GM19351 (cell line): Measurements from ENCODE around the gene MVB12B.

Experiments used
- ATAC-seq: cut with Tn5 transposase; IDR thresholded peaks from one replicate; pipeline ENCODE4 v1.9.1; 2021; ENCODE audit warnings: mild to moderate bottlenecking, moderate library complexity; ENCODE audit not compliant: unreplicated experiment

The MVB12B gene

DNA sequence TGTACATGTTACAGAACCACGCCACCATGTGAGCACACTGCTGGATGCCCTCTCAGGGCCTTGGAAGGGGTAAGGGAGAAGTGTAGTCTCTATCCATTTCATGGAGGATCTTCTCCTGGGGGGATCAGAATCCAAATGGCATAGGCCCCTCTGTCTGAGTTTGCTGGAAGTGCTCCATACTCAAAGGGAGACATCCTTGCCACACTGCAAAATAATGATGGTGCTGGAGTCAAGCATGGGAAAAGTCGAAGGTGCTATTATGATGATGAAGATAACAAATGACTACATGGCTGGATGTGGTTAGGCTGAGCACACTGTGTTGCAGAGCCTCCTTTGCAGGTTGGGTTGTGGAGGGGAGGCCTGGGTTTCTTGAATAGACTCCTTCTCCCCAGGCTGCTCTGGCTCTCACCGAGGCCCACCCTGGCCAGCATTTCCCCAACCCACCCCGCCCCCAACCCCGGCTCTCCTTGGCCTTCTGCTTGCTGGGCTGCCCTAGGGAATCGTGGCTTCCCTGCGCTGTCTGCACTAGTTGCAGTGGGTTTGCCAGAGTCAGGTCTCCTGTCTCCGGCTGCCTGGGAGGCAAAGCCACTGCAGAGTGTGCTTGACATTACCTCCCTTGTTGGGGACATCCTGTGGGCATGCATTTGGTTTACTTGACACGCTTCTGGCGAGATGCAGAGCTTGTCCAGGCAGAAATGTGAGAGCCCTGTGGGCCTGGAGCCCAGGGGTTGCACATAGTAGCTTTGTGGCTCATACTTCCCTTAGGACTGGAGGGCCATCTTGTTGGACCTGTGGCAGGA is 3.0 kb downstream of the MVB12B start:
- ATAC-seq, result no peak

- no peak for ATAC-seq
Measured at GRCh38 chr9:126330536-126330935, 3.9 kb downstream of the MVB12B start.

DNA sequence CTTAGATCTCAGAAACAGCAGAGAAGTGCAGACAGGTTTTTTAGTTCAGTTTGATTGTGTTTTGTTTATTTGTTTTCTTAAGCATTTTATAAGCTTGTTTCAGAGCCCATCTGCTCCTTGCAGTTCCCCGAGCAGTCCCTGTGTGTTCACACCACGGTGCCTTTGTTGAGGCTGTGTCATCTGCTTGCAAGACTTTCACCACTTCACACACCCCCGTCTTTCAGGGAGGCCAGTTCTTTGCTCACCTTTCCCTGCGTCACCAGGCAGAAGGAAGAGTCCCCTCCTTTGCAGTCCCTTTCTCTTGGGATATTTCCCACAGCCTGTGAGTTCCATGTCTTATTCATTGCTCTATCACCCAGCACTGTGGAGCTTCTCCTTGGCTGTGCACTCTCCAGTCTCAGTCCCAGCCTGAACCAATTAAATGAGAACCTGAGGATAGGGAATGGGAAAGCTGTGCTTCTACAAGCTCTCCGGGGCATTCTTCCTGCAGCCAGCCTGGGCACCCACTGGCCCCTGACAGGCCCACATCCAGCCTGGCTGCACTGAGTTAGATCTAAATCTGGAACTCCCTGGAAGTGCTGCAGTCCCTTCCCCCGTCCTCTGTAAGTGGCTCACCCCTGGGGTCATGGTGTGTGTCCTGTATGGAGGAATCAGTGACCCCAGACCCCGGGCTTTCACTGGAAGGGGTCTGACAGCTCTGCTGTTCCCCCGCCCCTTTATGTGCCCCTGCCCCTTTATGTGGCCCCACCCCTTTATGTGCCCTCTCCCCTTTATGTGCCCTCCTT is 5.5 kb downstream of the MVB12B start:
- ATAC-seq, result no peak

- no peak for ATAC-seq
Measured at GRCh38 chr9:126334721-126335621, 8.3 kb downstream of the MVB12B start.

DNA sequence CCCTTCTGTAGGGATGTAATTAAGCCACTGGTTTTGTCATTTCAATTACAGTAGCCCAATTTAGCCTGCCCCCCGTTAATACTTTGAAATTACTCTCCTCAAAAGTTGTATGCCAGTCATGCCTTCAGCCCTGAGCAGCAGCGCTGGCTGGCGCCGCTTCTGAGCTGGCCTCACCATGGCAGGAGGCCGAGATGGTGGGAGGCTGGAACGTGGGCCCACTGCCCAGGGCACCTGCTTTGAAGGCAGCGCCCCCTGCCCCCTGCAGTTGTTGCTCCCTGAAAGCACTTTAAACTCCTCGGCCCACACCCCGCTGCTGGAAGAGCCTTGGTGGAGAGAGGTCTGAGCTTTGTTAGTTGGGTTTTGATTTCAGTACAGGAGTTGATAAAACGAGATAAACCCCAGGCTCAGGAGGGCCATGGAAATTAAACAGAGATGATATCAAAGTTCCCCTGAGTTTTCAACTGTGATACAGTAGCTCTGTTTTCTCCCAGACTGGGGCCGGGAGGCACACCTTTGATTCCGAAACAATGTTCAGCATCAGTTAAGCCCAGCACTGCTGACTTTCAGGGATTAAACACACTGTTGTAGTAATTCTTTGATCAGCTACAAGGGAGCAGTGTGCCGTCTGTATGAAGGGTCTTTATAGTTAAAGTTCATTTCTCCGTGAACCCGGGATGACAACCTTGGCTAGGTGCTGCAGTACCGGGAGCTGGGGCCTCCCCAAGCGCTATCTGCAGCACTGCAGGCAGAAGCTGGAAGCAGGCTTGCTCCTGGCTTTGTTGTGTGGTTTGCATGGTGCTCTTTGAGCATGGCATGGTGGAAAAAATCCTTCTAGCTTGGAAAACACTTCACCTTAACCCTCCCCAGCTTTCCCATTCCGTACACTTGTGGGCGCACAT is 9.5 kb downstream of the MVB12B start:
- ATAC-seq, result no peak

DNA sequence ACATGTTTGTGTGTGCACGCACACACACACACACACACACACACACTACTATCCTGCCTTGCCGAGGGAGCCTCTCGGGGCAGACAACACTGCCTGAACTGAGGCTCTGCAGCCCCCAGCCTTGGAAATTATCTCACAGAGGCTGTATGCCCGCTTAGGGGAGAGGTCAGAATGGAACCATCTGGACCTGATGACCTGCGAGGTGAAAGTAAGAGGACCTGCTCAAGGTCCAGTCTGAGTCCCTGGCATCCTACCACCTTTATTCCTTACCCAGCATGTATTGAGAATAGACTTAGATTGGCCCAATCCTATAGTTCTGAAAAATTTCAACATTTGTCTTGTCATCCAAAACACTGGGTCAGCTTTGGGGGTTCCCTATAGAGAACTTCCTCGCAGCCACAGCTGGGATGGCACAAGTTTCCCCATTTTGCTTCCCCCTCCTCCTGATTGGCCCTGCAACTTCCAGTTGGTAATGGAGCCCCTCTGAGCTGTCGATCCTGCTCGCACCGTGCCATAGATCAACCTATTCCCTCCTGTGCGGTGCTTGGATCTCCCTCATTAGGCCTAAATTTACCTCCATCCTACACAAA is 10.2 kb downstream of the MVB12B start:
- no peak for ATAC-seq

DNA sequence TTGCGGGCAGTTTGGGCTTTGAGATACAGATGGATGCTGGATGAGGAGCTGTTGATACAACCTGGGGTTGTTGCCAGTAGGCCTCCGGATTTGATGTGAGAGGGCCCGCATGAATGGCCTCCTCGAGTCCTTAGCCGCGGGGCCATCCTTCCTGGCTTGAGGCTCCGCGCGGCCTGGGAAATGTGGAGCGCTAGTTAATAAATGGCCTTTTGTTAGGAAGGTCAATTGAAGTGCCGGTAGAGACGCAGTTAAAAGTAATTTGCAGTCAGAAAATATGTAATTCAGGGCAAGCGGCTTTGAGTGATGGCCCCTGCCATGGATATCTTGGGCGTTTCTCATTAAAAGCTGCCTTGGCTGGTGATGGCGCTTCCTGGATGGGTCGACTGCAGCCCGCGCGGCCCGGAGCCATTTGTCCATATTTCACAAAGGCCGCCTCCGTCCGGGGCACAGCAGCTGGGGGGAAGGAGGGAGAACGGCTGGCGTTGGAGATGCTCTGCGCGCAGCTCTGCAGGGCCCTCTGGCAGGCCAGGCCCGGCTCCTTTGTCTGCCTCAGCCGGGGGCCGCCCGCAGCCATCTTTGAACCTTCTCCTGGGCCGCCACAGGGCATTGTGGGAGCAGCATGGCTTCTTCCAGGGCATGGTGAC is 11.2 kb downstream of the MVB12B start:
- no peak for ATAC-seq

GRCh38 chr9:126338945-126339344 is 12.3 kb downstream of the MVB12B start:
- no peak for ATAC-seq

- no peak for ATAC-seq
Measured at GRCh38 chr9:126341426-126341825, 14.8 kb downstream of the MVB12B start.

GRCh38 chr9:126341902-126342301 is 15.3 kb downstream of the MVB12B start:
- no peak for ATAC-seq

- no peak for ATAC-seq
Measured at GRCh38 chr9:126342621-126343031, 16.0 kb downstream of the MVB12B start.

DNA sequence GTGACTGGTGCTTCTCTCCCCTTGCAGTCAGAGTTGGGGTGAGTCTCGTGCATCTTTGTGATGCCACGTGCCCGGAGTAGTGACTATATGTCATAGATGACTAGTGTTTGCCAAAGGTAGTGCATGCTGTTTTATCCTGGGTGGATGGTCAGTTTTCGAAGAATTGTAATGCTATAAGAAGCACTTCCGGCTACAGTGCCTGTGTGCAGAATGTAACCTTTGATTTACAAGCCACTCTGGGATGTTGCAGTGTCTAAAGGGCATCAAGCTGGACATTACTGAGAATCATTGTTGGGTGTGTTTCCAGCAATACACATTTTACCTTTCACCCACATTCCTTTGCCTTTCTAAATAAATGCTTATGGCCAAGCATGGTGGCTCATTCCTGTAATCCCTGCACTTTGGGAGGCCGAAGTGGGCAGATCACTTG is 16.7 kb downstream of the MVB12B start:
- no peak for ATAC-seq

GRCh38 chr9:126346031-126346430 is 19.4 kb downstream of the MVB12B start:
- no peak for ATAC-seq

DNA sequence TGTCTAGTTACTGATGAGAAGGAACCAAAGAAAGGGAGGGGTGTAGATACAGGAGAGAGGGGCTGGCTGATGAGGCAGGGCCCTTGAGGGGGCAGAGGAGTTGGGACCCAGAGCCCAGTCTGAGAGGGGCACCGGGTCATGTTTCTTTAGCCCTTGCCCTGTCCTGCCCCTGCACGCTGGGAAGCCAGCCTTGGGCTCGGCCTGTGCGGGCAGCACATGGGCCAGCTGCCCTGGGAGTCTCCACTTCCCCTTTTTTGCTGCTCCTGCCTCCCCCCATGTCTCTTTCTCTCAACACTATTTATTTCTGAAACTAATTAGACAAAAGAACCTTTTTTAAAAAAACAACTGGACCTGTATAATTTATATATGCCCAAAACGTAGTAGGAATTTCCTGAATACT is 20.5 kb downstream of the MVB12B start:
- ATAC-seq, result no peak

GRCh38 chr9:126347911-126348760 is 21.5 kb downstream of the MVB12B start:
- ATAC-seq, result no peak

GRCh38 chr9:126348911-126349550 is 22.4 kb downstream of the MVB12B start:
- ATAC-seq, result no peak

DNA sequence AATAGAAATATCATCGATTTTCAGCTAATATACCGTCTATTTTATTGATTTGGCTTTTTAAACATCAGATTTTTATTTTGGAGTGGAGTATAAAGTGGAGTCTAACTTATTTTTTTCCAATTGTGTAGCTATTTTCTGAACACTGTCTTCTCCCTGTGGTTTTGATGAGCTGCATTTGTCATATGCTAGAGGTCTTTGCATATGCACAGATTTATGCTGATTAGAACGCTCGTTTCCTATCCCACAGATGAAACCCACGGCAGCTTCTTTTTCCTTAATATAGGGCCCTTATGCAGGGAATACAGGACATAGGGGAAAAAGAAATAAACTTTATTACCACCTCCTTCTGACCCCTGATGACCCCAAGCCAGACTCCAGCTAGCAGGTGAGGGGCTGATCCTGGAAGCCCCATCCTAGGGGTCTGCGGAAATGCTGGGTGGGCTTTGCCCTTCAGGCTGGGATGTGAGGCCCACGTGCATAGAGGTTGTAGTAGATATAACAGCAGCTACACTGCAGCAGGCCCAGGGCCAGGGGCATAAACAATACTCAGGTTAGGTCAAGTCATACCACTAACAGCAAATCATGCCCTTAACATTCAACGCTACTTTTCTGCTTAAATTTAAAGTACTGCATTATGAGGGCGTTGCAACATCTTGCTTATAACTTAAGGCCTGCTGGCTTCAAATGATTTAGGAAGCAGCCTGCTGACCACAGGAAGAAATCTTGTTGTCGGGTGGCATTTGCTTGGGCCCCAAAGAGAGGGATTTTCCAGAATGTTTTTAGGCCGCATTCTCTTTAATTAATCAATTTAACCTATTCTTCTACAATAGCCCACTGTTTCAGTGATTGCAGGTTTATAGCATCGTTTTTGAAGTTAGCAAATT is 28.5 kb downstream of the MVB12B start:
- ATAC-seq, result no peak
